Measurements from ENCODE around the gene SURF4.

SURF4 gene

DNA sequence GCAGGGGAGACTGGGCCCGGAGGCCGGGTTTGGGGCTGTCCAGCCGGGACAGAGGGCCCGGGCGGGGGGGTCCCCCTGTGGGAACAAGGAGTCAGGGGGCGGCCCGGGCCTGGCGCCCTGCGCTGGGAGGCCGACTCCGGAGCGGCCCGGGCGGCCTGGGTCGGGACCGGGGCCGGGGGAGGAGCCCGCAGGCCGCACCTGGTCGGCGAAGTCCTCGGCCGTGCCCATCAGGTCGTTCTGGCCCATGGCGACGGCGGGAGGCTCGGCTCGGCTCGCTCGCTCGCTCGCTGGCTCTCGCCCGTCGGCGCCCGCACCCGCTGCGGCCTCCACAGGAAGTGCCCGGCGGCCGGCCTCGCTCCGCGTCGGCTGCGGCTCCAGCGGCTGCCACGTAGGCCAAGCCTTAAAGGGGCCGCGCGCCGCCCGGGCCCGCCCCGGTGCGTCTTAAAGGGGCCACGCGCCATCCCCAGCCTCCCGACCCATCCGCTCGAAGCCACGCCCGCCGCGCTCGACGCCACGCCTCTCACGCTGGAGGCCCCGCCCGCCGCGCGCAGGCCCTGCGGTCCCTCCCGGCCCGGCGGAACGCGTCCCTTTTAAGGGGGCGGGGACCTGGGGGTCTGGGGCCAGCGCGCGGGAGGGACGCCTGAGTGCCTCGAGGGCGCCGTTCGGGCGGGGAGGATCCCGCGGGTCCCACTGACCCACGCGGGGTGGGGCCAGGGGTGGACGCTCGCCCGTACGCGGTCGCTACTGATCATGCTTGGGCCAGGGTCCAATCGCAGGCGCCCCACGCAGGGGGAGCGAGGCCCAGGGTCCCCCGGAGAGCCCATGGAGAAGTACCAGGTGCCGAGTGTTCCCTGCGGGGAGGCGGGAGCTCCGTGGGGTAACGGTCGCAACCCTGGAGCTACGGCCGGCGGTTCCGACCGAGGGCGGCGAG, at the start of gene SURF4, which contains the start of gene STKLD1:
Gene SURF4, minus strand, starts transcription at position 337 of the 931 bp plus-strand sequence. Its CDS starts 91 bp downstream, at position 246.
Gene STKLD1, plus strand, starts transcription at position 643 of the 931 bp plus-strand sequence. Its CDS starts 108 bp downstream, at position 751.
- DNase-seq (ENCODE audit: low read depth in 2 of 2): peak; percentile 85 to 95

- DNase-seq (ENCODE audit: low read depth in 2 of 2): no peak
Measured at GRCh38 chr9:133425049-133425632, 49.3 kb upstream of the SURF4 start.

- no peak for DNase-seq (ENCODE audit: low read depth in 2 of 2)
Measured at GRCh38 chr9:133424187-133424586, 48.3 kb upstream of the SURF4 start.

GRCh38 chr9:133423216-133423615, 47.4 kb upstream of the SURF4 start:
- no peak for DNase-seq (ENCODE audit: low read depth in 2 of 2)

- no peak for DNase-seq (ENCODE audit: low read depth in 2 of 2)
Measured at GRCh38 chr9:133421615-133422542, 46.0 kb upstream of the SURF4 start, which contains the start of gene ADAMTS13. Gene ADAMTS13 (plus strand): TSS chr9:133422367. CDS start chr9:133422444, 77 bp downstream.

GRCh38 chr9:133420392-133420827, 44.5 kb upstream of the SURF4 start:
- no peak for DNase-seq (ENCODE audit: low read depth in 2 of 2)

DNA sequence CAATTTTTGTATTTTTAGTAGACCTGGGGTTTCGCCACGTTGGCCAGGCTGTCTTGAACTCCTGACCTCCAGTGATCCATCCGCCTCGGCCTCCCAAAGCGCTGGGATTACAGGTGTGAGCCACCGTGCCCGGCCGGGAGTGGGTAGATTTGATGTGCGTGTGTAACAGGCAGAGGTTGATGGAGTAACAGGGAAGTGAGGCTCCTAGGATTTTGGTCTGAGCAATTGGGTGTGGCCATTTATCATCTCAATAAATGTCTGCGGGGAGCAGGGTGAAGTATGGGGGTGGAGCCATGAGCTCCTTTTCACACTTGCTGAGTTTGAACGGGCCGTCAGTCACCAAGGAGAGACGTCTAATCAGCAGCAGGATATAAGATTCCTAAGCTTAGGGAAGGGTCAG, 43.1 kb upstream of the SURF4 start:
- no peak for DNase-seq (ENCODE audit: low read depth in 2 of 2)

DNA sequence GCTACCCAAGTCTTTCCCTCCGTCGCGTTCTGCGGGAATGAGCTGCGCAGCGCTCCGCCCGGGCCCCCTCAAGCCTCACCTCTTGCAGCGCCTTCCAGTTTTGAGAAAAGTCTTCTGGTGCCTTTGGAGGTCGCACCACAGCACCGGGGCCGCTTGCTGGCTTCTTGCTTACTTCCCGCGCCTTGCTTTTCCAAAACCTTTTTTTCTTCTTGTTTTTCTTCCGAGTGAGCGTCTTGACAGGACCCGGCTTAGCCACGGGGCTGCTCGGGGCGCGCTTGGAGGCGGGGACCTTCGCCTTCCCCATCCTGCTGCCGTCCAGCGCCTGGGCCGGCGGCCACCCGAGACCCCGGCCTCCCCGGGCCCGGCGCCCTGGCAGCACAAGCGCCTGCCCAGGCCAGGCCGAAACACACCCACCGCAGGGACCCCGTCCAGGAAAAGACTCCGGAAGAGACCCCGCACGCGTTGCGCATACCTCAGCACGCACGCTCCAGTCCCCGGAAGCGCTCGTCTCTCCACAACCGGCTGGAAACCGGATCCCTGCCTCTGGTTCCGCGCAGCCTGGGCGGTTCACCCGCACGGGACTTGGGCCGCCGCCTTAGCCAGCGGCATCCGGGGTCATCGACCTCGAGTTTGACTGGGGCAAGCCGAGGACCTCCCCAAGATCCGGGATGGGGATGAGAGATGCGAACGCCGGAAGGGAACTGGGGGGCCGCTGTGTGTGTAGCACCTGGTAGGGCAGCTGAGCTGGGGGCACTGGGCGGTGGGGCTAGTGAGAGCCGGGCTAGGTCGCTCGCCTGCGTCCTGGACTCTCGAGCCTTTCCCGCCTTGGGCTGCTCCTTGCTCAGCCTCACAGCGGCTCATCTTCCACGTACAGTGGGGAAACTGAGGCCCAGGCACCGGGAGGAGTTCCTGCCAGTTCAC, 41.9 kb upstream of the SURF4 start, which contains the start of gene REXO4:
Gene REXO4, minus strand, starts transcription at position 470 of the 921 bp plus-strand sequence. Its CDS starts 166 bp downstream, at position 304.
- peak; percentile 51 to 66 for DNase-seq (ENCODE audit: low read depth in 2 of 2)

DNA sequence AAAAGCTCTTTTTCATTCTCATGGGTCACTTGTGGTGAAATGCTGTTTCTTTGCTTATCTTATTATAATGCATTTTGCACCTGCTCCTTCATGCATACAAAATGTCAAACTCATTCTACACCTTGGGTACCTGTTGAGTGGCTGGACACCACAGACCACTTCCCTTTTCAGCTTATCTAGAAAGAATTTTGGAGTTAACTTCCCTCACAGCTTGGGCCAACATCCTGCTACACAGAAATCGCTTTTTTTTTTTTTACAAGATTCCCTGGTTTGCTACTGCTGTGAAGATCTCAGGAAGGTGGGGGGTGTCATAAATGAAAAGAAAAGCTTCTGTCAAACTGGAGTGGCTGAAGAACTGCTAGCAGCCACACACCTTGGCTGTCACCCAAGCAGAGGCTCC, 39.3 kb upstream of the SURF4 start:
- no peak for DNase-seq (ENCODE audit: low read depth in 2 of 2)

DNA sequence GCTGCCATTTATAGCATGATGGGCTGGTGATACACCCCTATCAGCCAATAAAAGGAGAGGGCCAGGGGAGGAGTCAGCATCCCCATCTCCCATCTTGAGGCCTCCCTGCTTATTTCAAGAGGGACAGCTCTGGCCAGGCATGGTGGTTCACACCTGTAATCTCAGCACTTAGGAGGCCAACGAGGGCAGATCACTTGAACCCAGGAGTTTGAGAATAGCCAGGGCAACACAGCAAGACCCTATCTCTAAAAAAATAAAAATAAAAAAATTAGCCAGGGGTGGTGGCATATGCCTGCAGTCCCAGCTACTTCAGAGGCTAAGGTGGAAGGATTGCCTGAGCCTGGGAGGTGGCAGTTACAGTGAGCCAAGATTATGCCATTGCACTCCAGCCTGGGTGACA, 32.2 kb upstream of the SURF4 start:
- no peak for DNase-seq (ENCODE audit: low read depth in 2 of 2)

- DNase-seq (ENCODE audit: low read depth in 2 of 2): peak; percentile 53 to 64
Measured at GRCh38 chr9:133406480-133407307, 30.8 kb upstream of the SURF4 start.

- no peak for DNase-seq (ENCODE audit: low read depth in 2 of 2)
Measured at GRCh38 chr9:133405508-133406438, 29.9 kb upstream of the SURF4 start.

GRCh38 chr9:133404454-133405002, 28.7 kb upstream of the SURF4 start:
- no peak for DNase-seq (ENCODE audit: low read depth in 2 of 2)

DNA sequence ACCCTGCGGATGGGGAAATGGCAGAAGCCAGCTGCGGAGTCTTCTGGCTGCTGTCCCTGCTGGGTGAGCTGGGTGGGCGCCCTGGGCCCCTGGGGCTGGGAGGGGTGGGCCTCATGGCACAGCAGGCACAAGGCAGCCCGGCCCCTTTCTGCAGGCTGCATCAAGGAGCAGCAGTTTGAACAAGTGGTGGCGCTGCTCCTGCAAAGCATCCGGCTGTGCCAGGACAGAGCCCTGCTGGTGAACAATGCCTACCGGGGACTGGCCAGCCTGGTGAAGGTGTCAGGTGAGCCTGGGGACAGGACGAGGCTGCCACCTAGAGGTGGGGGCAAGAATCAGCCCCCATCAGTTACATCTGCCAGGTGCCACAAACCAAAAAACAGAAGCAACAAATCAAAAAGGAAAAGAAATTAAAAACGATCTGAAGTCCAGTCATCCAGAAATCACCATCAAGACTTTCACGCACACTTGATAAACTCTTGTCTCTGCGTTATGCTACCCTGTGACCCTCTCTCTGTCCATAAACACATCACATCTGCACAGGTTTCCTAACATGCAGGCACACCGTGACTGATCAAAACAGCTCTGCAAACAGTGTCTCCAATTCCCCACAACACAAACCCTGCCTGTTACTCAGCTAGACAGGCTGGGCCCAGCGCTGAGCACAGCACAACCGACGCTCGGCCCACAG, 28.1 kb upstream of the SURF4 start:
- DNase-seq (ENCODE audit: low read depth in 2 of 2): peak; percentile 39 to 42

GRCh38 chr9:133402689-133403088, 26.8 kb upstream of the SURF4 start:
- DNase-seq (ENCODE audit: low read depth in 2 of 2): no peak

DNA sequence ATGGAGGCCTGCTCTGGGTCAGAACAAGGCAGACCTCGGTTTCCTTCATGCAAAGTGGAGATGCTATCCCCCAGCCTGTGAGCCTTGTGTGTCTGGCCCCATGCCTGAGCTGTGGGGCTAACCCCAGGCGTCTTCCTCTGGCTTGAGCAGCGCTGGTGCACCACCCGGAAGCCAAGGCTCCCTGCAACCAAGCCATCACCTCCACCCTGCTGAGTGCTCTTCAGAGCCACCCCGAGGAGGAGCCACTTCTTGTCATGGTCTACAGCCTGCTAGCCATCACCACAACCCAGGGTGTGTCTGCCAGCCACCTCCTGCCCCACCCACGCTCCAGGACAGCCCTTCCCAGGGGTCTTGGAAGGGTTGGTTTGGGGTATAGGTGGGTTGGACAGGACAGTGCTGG, 25.7 kb upstream of the SURF4 start:
- DNase-seq (ENCODE audit: low read depth in 2 of 2): no peak

DNA sequence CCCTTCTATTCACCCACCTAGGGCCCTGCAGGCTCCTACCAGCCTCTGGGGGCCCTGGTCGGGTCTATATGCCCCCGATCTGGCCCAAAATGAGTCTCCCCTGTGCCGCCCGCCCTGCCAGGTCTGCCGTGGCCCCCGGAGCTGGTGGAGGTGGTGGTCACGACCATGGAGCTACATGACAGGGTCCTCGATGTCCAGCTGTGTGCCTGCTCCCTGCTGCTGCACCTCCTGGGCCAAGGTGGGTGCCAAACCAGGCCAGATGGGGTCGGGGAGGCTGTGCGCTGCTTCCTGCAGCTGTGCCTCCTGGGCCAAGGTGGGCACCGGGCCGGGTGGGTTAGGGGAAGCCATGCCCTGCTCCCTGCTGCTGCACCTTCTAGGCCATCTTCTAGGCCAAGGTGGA, 24.4 kb upstream of the SURF4 start:
- DNase-seq (ENCODE audit: low read depth in 2 of 2): no peak

All from stimulated activated CD4-positive, alpha-beta T cell treated with anti-CD3 and anti-CD28 coated beads, Interleukin-1b, Interleukin-23, amount 100 ng/mL, for 1 hour (primary cell).